ENCODE data around the gene GTF2E1.
"Not testable (repeated sequence)": the region's sequence is repeated elsewhere in the genome, so short reads cannot be mapped to it uniquely, and the experiment has no call there.

GTF2E1 gene

DNA sequence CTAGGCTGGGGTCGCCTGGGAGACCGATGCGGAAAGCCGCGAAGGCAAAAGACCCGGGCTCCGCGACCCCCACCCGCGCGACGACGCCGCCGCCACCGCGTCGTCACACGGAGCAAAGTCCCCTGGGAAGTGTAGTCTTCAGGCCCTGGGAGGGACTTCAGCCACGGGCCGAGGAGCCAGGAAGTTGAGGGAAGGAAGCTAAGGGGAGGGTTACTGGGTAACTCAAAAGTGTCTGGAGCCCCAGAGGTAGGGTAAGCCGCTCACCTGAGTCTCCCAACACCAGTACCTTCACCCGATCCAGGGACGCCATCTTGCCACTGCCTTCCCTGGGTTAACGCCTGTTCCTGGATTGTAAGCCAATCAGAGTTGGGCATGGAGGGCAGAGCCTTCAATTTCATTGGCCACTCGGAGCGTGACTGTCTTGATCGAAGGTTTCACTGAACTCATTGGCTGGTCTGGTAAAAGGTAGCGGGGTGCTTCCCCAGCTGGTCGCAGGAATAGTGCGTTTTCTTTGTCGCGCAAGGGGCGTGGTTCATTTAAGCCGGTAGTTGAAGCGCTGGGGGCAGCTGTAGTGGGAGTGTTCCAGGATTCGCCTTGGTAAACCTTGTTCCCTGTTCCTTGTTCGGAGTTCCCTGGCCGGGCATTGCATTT lies at the start of gene GTF2E1, which contains the start of gene RABL3:
TSS of gene GTF2E1 (plus strand) at position 547 of the 651 bp plus-strand sequence. CDS start 7,809 bp downstream, outside the sequence.
TSS of gene RABL3 (minus strand) at position 319 of the 651 bp plus-strand sequence. CDS start at position 310, 9 bp downstream.
- DNase-seq (ENCODE audit: low read depth) = peak; percentile 100

DNA sequence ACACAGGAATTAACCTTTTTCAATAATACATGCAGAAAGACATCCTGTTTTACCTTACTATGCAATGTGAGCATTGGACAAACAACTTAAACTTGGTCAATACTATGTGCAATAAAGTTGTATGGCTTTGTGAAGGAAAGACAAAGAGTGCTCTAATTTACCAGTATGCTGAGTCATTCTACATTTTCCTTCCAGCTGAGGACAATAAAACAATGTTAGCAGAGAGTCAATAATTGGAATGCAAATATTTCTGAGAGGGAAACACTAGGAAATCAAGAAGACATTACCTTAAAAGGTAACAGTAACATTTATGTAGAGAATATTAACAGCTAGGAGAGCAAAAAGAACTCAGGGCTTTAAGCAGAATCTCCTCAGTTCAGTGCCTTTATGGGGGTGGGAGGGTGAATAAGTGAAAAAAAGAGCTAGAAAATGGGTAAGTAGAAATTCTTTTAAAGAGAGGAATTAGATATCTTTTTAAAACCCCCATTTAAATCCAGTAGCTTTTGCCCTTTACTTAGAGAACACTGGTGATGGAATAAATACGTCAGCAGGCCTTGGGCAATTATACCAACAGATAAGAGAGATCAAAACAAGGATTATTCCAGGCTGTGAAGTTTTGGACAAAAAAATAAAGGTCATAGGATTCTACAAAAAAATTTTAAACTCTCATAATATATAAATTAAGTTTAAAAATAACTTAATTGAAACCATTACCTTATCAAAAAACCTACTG lies 48.9 kb upstream of the GTF2E1 start:
- DNase-seq (ENCODE audit: low read depth) = peak; percentile 80

DNA sequence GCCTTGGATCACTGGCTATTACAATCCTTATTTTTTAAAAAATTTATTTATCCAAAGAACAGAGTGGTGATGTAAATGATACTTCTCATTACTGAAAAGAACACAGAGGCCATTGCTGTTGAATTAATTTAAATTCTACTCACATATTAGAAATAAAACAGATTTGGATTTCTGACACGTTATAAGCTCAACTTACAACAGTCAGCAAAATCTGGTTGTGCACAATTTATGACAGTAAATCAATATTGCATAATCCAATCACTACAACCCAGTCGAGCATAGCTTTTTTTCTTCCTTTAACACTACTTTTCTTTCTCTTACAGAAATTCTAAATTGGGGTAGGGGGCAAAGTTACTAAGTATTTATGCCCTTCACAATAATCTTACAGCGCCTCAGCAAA lies 43.2 kb upstream of the GTF2E1 start:
- no peak for DNase-seq (ENCODE audit: low read depth)

DNA sequence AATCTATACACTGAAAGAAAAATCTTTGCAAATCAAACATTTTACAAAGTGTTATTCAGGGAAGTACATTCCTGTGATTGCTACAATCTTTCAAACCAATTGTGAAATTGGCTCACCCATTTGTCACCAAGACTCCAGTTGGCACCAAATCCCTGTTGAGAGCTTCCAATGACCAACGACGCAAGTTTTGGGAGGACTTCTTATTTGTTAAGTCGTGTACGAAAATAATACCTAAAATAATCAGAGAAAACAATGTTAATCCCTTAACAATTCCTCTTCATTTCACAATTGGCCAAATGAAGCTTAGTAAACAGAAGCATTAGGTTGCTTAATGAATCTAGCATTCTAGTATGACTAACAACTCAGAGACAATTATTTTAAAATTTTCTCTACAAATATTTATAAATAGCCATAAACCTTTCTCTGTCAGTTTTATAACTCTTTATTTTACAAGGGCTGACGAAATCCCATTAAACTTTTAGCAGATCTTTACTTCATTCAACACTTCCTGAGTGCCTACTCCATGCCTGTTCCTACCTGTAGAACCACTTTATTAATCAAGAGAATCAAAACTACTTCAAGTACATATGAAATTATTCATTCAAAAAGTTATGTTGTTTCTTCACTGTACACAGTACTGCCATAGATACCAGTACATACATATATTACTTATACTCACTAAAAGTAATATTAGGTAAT lies 36.5 kb upstream of the GTF2E1 start:
- no peak for DNase-seq (ENCODE audit: low read depth)

DNA sequence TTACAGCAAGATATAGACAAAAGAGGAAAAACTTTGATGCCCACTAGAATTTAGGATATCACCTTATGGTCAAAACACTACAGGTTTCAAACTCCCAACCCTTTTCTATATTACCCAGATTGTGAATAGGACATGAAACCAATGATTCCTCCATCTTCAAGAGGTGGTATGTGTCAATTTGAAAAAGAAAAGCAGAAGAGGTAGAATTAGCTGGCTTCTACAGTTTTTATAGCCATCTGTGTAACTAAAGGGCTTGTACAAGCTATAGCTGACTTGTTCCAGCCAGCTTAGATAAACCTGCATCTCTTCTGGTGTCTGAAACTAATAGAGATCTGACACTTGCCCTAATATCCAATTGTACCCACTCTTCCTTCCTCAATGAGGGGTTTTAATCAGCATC lies 35.6 kb upstream of the GTF2E1 start:
- no peak for DNase-seq (ENCODE audit: low read depth)

DNA sequence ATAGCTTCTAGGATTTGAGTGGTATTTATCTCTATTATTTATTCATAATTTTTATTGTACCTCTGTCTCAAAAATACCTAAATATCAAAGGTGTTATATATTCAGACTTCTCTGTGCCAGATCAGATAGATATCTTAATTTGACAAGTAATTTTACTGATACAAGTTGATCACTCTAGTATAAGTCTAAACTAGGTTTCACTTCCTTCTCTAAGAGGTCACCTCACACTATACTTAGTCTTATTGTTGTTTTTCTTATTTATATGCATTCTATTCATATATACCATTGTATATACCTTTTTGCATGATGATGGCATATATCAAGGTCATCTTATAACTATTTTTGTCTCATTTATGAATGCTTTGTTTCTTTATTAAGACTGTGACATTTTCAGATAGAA lies 34.1 kb upstream of the GTF2E1 start:
- DNase-seq (ENCODE audit: low read depth) = no peak

DNA sequence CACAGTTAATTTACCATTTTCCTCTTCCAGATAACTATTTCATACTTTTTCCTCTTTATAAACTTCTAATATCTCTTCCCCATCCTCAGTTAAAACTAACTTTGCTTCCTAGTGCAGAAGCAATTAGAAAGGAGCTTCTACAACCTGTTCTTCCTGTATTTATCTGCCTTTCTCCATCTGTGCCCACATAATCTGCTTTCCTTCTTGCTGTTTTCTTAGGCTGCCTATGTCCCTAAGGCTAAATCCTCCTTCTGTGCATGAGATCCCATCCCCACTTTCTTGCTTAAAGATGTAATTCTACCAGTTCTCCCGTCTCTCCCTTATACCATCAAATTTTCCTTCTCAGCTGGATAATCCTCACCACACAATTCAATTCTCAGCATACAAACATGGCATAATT lies 32.2 kb upstream of the GTF2E1 start:
- DNase-seq (ENCODE audit: low read depth) = no peak

DNA sequence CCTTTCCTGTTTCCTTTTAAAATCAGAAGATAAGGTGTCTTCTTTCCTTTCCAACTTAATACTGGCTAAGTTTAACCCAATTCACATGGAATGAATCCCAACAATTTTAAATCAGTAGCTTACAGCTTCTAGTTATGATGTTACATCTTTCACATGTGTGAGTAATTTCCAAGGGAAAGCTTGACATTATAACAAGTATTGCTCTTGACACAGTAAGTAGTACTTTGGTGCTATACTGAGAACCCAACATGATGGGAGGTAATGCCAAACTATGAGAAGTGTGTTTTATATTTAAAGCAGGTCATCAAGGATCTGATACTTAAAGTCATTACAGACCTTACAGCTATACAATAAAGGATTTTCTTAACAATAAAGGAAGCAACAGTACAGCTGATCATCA lies 29.3 kb upstream of the GTF2E1 start:
- DNase-seq (ENCODE audit: low read depth) = no peak

DNA sequence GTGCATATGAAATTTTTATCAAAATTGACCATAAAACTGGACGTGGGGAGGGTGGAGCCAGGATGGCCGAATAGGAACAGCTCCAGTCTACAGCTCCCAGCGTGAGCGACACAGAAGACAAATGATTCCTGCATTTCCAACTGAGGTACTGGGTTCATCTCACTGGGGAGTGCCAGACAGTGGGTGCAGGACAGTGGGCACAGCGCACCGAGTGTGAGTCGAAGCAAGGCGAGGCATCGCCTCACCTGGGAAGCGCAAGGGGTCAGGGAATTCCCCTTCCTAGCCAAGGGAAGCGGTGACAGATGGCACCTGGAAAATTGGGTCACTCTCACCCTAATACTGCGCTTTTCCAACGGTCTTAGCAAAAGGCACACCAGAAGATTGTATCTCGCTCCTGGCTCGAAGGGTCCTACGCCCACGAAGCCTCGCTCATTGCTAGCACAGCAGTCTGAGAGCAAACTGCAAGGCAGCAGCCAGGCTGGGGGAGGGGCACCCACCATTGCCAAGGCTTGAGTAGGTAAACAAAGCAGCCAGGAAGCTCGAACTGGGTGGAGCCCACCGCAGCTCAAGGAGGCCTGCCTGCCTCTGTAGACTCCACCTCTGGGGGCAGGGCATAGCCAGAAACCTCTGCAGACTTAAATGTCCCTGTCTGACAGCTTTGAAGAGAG lies 23.2 kb upstream of the GTF2E1 start:
- DNase-seq (ENCODE audit: low read depth) = not testable (repeated sequence)

DNA sequence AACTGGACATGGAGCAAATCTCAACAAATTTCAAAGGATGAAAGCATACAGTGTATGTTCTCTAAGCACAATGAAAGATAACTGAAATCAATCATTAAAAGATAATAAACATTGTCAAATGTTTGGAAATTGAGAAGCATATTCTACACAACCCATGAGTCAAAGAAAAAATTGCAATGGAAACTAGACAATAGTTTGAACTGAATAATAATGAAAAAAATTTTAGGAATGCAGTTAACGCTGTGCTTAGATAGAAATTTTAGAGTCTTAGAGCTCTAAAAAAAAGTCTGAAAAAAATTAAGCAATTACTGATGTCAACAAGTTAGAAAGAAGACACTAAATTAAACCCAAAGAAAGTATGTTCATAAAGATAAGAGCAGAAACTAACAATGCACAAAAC lies 15.8 kb upstream of the GTF2E1 start:
- DNase-seq (ENCODE audit: low read depth) = peak; percentile 46

DNA sequence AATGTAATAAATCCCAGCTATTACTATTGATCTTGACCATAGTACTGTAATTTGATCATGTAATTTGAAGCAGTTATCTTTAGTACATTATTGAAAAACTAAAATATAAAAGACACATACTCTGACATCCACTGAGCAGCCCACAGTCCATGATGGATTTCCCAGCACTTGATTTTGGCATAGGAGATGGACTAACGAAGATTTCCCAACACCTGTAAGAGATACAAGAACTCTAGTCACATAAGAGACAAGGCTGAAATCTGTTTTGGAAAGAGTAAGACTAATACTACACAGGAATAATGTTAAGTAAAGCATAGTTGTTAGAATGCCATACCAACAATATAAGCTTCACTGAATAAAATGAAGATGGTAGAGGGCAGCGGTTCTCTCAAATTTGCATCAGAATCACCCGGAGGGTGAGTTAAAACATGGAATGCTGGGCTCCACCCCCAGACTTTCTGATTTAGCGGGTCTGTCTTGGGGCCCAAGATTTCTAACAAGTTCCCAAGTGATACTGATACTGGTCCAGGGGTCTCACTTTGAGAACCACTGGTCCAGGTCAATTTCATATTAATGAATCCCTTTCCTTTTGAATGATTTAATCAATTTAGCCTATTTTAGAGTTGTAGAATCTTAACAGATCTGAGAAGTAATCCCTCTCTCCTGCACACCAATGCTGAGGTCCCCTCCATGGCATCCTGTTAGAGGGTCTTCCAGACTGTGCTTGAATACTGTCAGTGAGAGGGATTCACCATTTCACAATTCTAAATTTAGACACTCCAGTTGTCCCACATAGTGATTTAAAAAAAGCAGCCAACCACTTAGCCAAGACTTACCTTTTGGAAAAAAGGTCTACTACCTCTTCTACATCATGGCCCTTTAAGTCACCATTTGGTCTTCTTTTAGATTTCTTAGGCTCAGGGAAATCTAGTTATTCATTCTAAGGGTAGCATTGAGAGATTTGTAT lies 11.7 kb upstream of the GTF2E1 start:
- DNase-seq (ENCODE audit: low read depth) = no peak

DNA sequence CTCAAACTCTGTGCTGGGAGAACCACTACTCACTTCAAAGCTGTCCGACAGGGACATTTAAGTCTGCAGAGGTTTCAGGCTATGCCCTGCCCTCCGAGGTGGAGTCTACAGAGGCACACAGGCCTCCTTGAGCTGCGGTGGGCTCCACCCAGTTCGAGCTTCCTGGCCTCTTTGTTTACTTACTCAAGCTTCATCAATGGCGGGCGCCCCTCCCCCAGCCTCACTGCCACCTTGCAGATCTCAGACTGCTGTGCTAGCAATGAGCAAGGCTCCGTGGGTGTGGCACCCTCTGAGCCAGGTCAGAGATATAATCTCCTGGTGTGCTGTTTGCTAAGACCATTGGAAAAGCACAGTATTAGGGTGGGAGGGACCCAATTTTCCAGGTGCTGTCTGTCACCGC lies 4.5 kb upstream of the GTF2E1 start:
- not testable (repeated sequence) for DNase-seq (ENCODE audit: low read depth)

DNA sequence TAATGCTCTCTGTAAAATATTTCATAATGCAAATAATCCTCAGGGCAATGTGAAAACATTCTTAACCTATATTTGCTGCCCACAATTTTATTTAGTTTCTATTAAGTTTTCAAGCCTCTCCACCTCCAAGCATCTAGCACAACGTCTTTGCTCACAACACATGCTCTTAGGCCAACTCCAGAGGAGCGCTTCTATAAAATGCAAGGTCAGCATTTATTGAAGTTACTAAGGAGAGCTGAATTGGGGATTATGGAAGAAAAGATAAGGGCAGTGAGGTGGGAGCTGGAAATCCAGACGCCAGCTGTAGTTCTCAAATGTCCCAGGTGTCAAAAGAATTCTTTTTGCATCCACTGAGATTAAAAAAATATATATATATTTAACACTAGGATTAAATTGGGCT lies 1.2 kb upstream of the GTF2E1 start:
- DNase-seq (ENCODE audit: low read depth) = no peak

DNA sequence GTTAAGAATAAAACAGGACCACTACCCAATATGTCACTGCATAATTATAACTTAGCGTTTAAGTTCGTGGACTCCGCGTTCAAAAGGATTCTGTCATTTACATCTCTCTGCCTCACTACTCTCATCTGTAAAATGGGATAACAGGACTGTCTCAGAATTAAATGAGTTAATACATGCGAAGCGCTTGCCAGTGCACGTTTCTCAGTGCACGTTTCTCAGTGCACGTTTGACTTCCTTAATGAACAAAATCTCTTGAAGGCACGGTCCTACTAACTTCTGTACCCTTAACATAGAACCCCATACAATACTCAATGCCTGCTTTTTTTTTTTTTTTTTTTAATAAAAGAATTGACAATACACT lies 727 bp upstream of the GTF2E1 start:
- peak; percentile 64 for DNase-seq (ENCODE audit: low read depth)

DNA sequence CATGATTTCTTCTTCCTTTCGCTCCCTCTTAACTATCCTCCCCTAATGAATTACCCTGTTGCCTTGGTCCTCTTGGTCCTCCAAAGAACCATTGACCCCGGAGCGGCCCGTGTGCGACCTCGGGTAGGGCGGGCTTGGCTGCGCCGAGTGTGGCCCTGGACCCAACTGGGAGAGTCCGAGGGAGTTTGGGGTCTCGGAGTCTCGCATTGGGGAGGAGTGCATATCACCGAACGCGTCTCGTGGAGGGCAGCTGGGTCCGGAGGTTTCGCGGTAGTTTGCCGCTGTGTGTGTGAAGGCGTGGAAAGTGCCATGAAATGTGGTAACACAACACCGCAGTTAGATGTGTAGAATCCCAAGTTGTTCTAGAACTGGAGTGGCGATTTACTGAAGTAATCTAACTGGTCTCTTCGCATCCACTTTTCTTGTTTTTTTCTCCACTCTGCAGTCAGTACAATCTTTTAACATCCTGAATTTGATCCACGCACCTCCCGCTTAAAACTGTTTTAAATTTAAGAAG lies 363 bp downstream of the GTF2E1 start:
- peak; percentile 40 for DNase-seq (ENCODE audit: low read depth)

DNA sequence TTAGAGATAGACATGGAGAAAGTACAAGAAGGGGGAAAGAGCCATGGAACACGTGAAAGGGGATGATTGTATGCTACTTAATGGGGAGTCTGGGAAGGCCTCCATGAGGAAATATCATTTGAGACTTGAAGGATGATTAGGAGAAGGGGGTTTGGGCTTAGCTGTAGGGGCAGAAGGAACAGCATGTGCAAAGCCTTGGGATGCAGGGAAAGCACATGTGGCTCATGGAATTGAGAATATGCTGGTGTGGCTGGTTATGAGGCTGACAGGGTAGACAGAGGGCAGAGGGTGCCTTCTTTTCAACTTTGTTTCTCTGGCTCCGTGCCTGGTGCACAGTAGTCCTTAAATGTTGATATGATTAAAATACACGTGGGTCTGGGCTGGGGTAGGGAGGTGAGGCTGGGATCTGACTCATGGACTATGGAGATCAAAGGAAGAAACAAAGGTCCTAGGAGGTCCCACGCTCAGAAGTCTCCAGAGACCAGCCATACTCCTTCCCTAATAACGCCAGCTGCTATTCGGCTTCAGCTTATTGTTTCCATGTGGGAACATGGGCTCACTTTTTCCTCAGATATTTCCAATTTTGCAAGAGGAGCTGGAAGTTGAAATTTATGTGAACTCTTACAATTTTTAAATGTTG lies 1.1 kb downstream of the GTF2E1 start:
- DNase-seq (ENCODE audit: low read depth) = peak; percentile 23

DNA sequence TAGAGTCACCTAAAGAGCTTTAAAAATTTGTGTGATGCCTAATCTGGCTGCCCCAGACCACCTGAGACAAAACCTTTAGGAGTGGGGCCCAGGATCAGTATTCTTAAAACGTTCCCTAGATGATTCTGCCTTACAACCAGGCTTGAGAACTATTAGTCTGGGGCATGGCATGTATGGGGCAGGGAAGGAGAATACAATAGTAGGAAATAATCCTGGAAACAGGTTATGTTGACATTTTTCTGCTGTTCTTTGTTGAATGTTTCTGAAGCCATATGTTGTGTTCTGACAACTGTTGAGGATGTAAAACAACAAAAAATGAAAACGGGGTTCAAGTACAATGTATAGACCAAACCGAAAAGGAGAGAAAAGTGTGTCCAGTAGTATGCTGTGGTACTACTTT lies 2.9 kb downstream of the GTF2E1 start:
- no peak for DNase-seq (ENCODE audit: low read depth)

DNA sequence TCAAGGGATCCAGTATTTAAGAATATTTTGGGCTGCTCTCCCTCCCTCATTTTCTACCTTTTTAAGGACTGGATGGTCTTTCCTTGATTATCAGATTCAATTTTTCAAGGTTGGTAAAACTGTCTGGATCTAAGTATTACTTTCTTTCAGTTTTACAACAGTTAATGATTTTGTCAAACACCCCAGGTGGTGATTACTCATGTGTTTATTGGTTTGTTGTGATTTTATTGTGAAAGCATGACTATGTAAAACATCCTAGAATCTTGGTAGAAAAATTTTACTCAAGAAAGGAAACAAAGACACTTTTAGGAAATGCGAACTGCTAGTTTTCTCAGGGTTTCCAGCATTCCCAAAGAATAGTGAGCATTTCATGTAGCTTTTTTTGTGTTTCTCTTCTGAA lies 7.3 kb downstream of the GTF2E1 start:
- no peak for DNase-seq (ENCODE audit: low read depth)

DNA sequence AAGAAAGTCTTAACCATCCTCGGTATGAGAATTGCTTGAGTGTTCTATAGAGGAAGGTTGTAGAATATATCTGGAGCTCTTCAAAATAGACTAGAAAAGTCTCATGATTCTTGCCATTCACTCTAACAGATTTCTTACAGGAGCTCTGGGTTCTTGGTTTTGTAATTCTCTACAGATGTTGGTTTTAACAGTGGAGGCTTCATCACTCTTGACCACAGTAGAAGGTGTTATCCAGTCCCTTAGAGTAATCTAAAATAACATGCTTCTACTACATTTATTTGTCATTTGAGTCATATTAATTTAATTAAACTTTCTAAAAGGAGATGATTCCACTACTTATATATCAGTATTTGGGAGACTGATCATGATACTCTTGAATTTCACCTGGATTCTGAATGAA lies 9.7 kb downstream of the GTF2E1 start:
- no peak for DNase-seq (ENCODE audit: low read depth)

DNA sequence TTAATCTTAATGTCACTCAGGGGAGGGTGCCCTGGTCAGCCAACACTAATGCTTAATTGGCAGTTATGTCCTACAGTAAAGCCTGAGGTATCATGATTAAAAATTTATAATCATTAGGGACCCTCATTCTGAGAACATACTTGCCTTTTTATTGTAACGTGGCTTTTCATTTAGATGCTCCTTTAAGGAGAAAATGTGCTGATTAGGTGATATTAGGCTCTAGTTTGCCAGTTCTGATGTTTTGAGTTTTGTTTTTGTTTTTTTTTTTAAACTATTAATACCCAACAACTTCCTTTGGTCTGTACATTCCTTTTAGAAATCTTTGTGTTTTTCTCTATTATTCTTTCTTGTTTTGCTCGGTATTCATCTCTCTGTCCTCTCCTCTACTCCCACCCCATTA lies 10.3 kb downstream of the GTF2E1 start:
- no peak for DNase-seq (ENCODE audit: low read depth)

DNA sequence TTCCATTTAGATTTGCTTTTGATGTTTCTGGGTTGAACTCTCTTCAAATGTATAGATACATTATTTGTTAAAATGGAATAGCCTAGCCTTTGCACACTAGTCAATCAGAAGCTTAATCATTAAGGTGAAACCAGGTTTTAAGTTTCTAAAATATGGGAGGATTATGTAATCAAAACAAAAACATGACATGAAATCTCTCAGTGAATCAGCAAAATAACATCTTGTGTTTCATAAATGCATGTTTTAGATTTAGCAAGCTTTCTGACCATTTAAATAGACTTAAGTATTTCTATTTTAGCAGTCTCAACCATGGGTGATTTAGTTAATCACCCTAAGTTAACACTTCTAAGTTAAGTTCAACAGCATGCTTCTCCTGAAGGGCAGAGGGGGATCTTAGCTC lies 11.3 kb downstream of the GTF2E1 start:
- no peak for DNase-seq (ENCODE audit: low read depth)
